ENCODE measurements around the gene ZNF563.

ZNF563 gene

DNA sequence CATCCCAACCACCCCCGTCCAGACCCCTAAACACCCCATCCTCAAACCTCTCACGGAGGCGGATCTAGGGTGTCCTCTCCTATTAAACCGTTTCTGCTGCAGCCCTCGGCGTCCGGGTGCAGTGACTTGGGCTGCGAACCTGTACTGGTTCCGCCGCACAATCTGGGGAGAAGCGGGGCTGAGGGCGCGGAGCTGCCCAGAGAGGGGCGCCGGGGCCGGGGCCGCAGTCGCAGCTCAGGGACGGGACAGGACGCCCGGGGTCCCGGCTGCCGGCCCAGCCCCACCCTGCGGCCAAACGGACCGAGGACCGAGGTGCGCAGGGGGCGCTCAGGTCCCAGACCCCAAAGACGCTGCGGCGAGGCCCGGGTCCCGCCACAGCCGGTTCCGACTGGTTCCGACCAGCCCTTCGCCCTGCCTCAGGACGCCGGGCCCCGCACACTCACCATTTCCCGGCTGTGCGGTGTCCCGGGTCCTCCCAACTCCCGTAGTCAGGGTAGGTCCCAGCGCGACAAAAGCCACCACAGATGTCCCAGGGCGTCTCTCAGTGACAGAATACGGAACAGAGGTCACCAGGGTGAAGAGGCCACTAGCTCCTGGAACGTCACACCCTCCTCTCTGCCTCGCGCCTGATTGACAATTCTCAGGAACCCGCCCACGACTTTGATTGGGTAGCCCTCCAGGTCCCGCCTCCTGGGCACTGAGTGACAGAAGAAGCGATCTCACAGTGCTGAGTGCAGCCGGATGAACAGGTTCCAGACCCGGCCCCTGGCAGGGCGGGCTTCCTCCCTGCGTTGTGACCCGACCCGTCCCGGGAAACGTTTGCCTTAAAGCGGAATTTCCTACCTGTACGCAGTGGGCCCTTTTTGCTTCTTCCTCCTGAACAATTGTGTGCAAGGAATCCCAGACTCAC, 38.9 kb downstream of the ZNF563 start, which contains the start of gene ZNF44:
TSS of gene ZNF44 (minus strand) at position 635 of the 910 bp plus-strand sequence. CDS start at position 446, 189 bp downstream.
- H3K27me3 ChIP-seq (ENCODE audit: control insufficient read depth, insufficient read depth, low read length): no peaks in the 10 kb centered on the region
- no peak within 1 kb of the TSS for H3K27ac ChIP-seq (ENCODE audit: low read length)
- WGBS (ENCODE audit: insufficient coverage, insufficient read length): no CpG with 5 or more reads among the region's 66 CpGs
- H3K36me3 ChIP-seq (ENCODE audit: control insufficient read depth, insufficient read depth, low read length): no peaks in the 10 kb centered on the region
- H3K4me1 ChIP-seq (ENCODE audit: control insufficient read depth, insufficient read depth, low read length): 0 out of 2 replicates have a peak, but pooled peaks cover 2% of the 10 kb centered on the region
- peak; percentile 96 for DNase-seq (ENCODE audit: low read depth, low spot score)
- H3K9me3 ChIP-seq (ENCODE audit: control insufficient read depth, insufficient read depth, low read length): no peaks in the 10 kb centered on the region
- peak within 1 kb of the TSS; percentile 88 for H3K4me3 ChIP-seq (ENCODE audit: low read length)

DNA sequence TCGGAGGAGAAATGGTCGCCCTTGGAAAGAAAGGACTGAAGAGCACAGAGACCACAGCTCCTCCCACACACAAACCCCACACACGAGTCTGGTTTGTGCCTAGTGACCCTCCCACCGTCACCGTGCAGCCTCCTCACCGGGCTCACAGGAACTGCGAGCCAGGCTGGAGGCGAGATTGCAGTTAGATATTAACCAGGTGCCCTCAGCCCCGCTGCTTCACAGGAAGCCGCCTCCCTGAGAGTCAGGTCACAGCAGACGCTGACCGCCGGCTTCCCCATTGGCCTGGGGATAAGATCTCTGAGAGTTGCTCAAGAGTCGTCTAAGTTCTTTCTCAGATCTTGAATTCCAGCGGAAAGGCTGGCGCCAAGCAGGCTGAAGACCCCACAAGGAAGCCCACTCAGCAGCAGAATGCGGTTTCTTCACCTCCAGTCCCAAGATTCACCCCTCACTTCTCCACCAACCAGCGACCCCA, 39.6 kb downstream of the ZNF563 start:
- Histone ChIP-seq H3K4me1 (ENCODE audit: control insufficient read depth, insufficient read depth, low read length) (0 out of 2 replicates have a peak, but pooled peaks cover 2% of the 10 kb centered on the region), H3K9me3 (ENCODE audit: control insufficient read depth, insufficient read depth, low read length) (no peaks in the 10 kb centered on the region), H3K4me3 (ENCODE audit: low read length) (peak overlapping the region; percentile 88; the same call in 1 of the 2 replicates), H3K27me3 (ENCODE audit: control insufficient read depth, insufficient read depth, low read length) (no peaks in the 10 kb centered on the region), H3K36me3 (ENCODE audit: control insufficient read depth, insufficient read depth, low read length) (no peaks in the 10 kb centered on the region), H3K27ac (ENCODE audit: low read length) (no peak overlapping the region)
- WGBS (ENCODE audit: insufficient coverage, insufficient read length): no CpG with 5 or more reads among the region's 18 CpGs
- DNase-seq (ENCODE audit: low read depth, low spot score): no peak

DNA sequence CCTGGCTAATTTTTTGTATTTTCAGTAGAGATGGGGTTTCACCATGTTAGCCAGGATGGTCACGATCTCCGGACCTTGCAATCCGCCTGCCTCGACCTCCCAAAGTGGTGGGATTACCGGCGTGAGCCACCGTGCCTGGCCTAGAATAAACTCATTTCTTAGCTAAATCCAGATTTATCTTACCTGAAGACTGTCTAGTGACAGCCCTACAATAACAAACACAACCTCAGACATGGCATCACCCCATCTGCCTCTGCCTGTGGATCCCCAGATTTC, 43.7 kb downstream of the ZNF563 start:
- Histone ChIP-seq H3K27me3 (ENCODE audit: control insufficient read depth, insufficient read depth, low read length) (no peaks in the 10 kb centered on the region), H3K36me3 (ENCODE audit: control insufficient read depth, insufficient read depth, low read length) (no peaks in the 10 kb centered on the region), H3K4me1 (ENCODE audit: control insufficient read depth, insufficient read depth, low read length) (0 out of 2 replicates have a peak, but pooled peaks cover 2% of the 10 kb centered on the region), H3K9me3 (ENCODE audit: control insufficient read depth, insufficient read depth, low read length) (no peaks in the 10 kb centered on the region), H3K27ac (ENCODE audit: low read length) (no peak overlapping the region), H3K4me3 (ENCODE audit: low read length) (no peak overlapping the region)
- WGBS (ENCODE audit: insufficient coverage, insufficient read length): no CpG with 5 or more reads among the region's 7 CpGs
- no peak for DNase-seq (ENCODE audit: low read depth, low spot score)

DNA sequence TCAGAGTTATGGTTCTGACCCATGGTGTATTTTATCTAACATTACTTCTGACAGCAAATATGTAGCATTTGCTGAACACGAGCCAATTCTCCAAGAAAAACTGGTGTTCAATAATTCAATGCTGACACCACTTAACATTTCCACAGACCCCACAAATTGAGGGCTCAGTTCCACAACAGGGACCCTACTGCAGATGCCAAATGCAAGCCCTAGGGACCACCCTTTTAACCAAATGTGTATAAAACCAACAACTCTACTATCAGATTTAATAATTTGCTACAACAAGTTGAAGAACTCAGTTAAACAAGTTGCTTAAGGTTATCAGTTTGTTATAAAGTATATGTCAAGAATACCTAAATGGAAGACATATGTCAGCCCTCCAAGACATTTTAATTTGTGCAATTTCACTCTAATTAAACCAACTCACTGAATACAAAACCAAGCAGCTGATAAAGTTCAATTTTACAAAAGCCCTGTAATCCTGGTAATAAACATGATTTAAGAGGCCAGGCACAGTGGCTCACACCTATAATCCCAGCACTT, 45.4 kb downstream of the ZNF563 start:
- H3K27ac ChIP-seq (ENCODE audit: low read length): no peak overlapping the region
- H3K36me3 ChIP-seq (ENCODE audit: control insufficient read depth, insufficient read depth, low read length): no peaks in the 10 kb centered on the region
- no peaks in the 10 kb centered on the region for H3K9me3 ChIP-seq (ENCODE audit: control insufficient read depth, insufficient read depth, low read length)
- DNase-seq (ENCODE audit: low read depth, low spot score): no peak
- H3K4me1 ChIP-seq (ENCODE audit: control insufficient read depth, insufficient read depth, low read length): 0 out of 2 replicates have a peak, but pooled peaks cover under 1% of the 10 kb centered on the region
- H3K4me3 ChIP-seq (ENCODE audit: low read length): no peak overlapping the region
- no peaks in the 10 kb centered on the region for H3K27me3 ChIP-seq (ENCODE audit: control insufficient read depth, insufficient read depth, low read length)
- WGBS (ENCODE audit: insufficient coverage, insufficient read length): no CpG with 5 or more reads among the region's 1 CpG

DNA sequence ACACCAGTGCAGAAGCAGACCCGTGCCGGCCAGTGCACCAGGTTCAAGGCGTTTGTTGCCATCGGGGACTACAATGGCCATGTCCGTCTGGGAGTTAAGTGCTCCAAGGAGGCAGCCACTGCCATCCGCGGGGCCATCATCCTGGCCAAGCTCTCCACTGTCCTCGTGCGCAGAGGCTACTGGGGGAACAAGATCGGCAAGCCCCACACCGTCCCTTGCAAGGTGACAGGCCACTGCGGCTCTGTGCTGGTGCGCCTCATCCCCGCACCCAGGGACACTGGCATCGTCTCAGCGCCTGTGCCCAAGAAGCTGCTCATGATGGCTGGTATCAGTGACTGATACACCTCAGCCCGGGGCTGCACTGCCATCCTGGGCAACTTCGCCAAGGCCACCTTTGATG, 48.8 kb downstream of the ZNF563 start:
- Histone ChIP-seq H3K4me1 (ENCODE audit: control insufficient read depth, insufficient read depth, low read length) (no peaks in the 10 kb centered on the region), H3K36me3 (ENCODE audit: control insufficient read depth, insufficient read depth, low read length) (no peaks in the 10 kb centered on the region), H3K27me3 (ENCODE audit: control insufficient read depth, insufficient read depth, low read length) (no peaks in the 10 kb centered on the region), H3K4me3 (ENCODE audit: low read length) (no peak overlapping the region), H3K27ac (ENCODE audit: low read length) (no peak overlapping the region), H3K9me3 (ENCODE audit: control insufficient read depth, insufficient read depth, low read length) (no peaks in the 10 kb centered on the region)
- no CpG with 5 or more reads among the region's 18 CpGs for WGBS (ENCODE audit: insufficient coverage, insufficient read length)
- no peak for DNase-seq (ENCODE audit: low read depth, low spot score)

DNA sequence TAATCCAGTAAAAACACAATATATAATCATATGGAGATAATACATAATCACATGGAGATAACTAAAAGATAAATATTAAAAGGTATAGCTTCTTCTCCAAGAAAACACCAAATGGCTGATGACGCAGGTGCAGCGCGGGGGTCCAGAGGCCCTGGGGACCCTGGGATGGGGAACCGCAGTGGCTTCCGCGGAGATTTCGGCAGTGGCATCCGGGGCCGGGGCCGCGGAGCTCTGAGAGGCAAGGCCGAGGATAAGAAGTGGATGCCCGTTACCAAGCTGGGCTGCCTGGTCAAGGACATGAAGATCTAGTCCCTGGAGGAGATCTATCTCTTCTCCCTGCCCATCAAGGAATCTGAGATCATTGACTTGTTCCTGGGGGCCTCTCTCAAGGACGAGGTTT, 49.2 kb downstream of the ZNF563 start:
- Histone ChIP-seq H3K4me3 (ENCODE audit: low read length) (no peak overlapping the region), H3K4me1 (ENCODE audit: control insufficient read depth, insufficient read depth, low read length) (no peaks in the 10 kb centered on the region), H3K9me3 (ENCODE audit: control insufficient read depth, insufficient read depth, low read length) (no peaks in the 10 kb centered on the region), H3K27me3 (ENCODE audit: control insufficient read depth, insufficient read depth, low read length) (no peaks in the 10 kb centered on the region), H3K27ac (ENCODE audit: low read length) (no peak overlapping the region), H3K36me3 (ENCODE audit: control insufficient read depth, insufficient read depth, low read length) (no peaks in the 10 kb centered on the region)
- WGBS (ENCODE audit: insufficient coverage, insufficient read length): no CpG with 5 or more reads among the region's 14 CpGs
- no peak for DNase-seq (ENCODE audit: low read depth, low spot score)

DNA sequence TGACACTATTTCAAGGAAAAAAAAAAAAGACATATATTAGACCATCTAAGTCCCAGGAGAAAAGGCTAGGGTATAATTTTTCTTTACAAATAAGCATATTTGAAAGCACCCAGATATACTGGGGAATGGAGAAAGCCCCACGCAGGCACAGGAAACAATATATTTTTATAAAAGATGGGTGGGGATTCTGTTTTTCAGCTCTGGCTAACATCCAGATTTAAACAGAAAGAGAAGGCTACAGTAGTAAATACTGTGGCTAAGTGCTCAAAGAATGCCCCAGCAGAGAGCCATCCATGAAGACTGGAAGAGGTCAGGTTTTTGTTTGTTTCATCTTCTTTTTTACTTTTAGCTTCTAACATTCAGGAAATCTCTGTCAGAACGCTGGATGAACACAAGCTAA, 54.7 kb downstream of the ZNF563 start:
- WGBS (ENCODE audit: insufficient coverage, insufficient read length): no CpG with 5 or more reads among the region's 2 CpGs
- no peaks in the 10 kb centered on the region; the same call in 1 of the 2 replicates for H3K36me3 ChIP-seq (ENCODE audit: control insufficient read depth, insufficient read depth, low read length)
- DNase-seq (ENCODE audit: low read depth, low spot score): no peak
- peaks cover 2% of the 10 kb centered on the region for H3K9me3 ChIP-seq (ENCODE audit: control insufficient read depth, insufficient read depth, low read length)
- no peaks in the 10 kb centered on the region for H3K4me1 ChIP-seq (ENCODE audit: control insufficient read depth, insufficient read depth, low read length)
- no peak overlapping the region for H3K4me3 ChIP-seq (ENCODE audit: low read length)
- H3K27ac ChIP-seq (ENCODE audit: low read length): no peak overlapping the region
- no peaks in the 10 kb centered on the region for H3K27me3 ChIP-seq (ENCODE audit: control insufficient read depth, insufficient read depth, low read length)

DNA sequence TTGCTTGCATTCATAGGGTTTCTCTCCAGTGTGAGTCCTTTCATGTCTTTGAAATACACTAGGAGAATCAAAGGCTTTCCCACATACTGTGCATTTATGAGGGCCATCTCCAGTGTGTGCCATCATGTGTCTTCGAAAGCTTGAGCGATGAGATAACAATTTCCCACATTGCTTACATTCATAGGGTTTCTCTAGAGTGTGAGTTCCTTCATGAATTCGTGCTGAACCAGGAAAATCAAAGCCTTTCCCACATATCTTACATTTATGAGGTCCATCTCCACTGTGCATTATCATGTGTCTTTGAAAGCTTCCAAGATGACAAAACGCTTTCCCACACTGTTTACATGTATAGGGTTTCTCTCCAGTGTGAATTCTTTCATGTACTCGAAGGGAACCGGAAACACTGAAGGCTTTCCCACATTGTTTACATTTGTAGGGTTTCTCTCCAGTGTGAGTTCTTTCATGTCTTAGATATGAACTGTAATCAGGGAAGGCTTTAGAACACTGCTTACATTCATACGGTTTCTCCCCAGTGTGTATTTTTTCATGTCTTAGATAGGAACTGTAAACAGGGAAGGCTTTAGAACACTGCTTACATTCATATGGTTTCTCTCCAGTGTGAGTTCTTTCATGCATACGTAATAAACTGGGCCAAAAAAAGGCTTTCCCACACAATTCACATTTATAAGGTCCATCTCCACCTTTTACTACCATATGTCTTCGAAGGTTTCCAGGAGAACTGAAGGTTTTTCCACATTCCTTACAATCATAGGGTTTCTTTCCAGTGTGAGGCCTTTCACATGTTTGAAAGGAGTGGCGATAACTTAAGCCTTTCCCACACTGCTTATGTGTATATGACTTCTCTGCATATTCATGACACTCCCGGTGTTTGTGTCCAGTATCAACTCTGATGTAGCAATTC, 60.2 kb downstream of the ZNF563 start:
- H3K4me3 ChIP-seq (ENCODE audit: low read length): no peak overlapping the region
- WGBS (ENCODE audit: insufficient coverage, insufficient read length): no CpG with 5 or more reads among the region's 11 CpGs
- H3K9me3 ChIP-seq (ENCODE audit: control insufficient read depth, insufficient read depth, low read length): peaks cover 8% of the 10 kb centered on the region
- H3K27me3 ChIP-seq (ENCODE audit: control insufficient read depth, insufficient read depth, low read length): no peaks in the 10 kb centered on the region
- no peak for DNase-seq (ENCODE audit: low read depth, low spot score)
- peaks cover 5% of the 10 kb centered on the region; the same call in 1 of the 2 replicates for H3K36me3 ChIP-seq (ENCODE audit: control insufficient read depth, insufficient read depth, low read length)
- no peak overlapping the region for H3K27ac ChIP-seq (ENCODE audit: low read length)
- H3K4me1 ChIP-seq (ENCODE audit: control insufficient read depth, insufficient read depth, low read length): no peaks in the 10 kb centered on the region

DNA sequence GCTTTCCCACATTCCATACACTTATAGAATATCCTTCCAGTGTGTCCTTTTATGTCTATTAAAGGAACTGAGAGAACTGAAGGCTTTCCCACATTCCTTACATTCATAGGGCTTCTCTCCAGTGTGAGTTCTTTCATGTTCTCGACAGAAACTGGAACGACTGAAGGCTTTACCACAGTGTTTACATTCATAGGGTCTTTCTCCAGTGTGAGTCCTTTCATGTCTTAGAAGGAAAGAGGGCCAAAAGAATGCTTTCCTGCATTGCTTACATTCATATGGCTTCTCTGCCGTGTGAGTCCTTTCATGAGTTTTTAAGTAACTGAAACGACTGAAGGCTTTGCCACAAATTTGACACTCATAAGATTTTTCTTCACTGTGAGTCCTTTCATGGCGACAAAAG, 61.0 kb downstream of the ZNF563 start:
- Histone ChIP-seq H3K27ac (ENCODE audit: low read length) (no peak overlapping the region), H3K36me3 (ENCODE audit: control insufficient read depth, insufficient read depth, low read length) (peaks cover 5% of the 10 kb centered on the region; the same call in 1 of the 2 replicates), H3K4me1 (ENCODE audit: control insufficient read depth, insufficient read depth, low read length) (no peaks in the 10 kb centered on the region), H3K4me3 (ENCODE audit: low read length) (no peak overlapping the region), H3K27me3 (ENCODE audit: control insufficient read depth, insufficient read depth, low read length) (no peaks in the 10 kb centered on the region), H3K9me3 (ENCODE audit: control insufficient read depth, insufficient read depth, low read length) (peaks cover 7% of the 10 kb centered on the region)
- no peak for DNase-seq (ENCODE audit: low read depth, low spot score)
- no CpG with 5 or more reads among the region's 5 CpGs for WGBS (ENCODE audit: insufficient coverage, insufficient read length)

DNA sequence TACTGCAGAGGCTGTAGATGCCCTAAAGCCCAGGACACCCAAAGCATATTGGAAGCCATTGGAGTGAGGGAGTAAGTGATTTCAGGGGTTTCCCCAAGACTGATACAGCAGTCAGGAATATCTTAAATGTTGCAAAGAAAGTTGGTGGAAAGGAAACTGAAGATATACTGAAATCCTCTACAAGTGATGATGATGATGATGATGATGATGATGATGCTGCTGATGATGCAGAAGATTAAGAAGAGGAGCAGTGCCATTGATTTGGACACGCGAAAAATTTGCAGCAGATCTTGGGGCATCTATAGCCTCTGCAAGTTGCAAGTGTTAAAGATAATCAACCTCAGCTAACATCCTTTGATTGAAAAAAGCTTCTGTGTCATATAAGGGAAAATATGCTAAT, 62.6 kb downstream of the ZNF563 start:
- WGBS (ENCODE audit: insufficient coverage, insufficient read length): no CpG with 5 or more reads among the region's 2 CpGs
- DNase-seq (ENCODE audit: low read depth, low spot score): no peak

More for the DNA sequence above, 62.6 kb downstream of the ZNF563 start:
- Histone ChIP-seq H3K9me3 (ENCODE audit: control insufficient read depth, insufficient read depth, low read length) (peaks cover 7% of the 10 kb centered on the region), H3K36me3 (ENCODE audit: control insufficient read depth, insufficient read depth, low read length) (peaks cover 5% of the 10 kb centered on the region), H3K27me3 (ENCODE audit: control insufficient read depth, insufficient read depth, low read length) (no peaks in the 10 kb centered on the region), H3K4me1 (ENCODE audit: control insufficient read depth, insufficient read depth, low read length) (no peaks in the 10 kb centered on the region), H3K27ac (ENCODE audit: low read length) (no peak overlapping the region), H3K4me3 (ENCODE audit: low read length) (no peak overlapping the region)
